Jurkat, Clone E6-1 (cell line): ENCODE measurements around the gene SEMA5A.

Source experiments
- DNase-seq: peaks from one replicate; pipeline ENCODE4 v3.0.0-alpha.2; 2011; ENCODE audit warnings: low read depth, low spot score
- H3K4me3 ChIP-seq: 2 replicates; pipeline ENCODE4 v1.5.1; 2011; ENCODE audit warnings: mild to moderate bottlenecking, low read length, control low read depth, moderate library complexity

SEMA5A gene

GRCh38 chr5:9268226-9268625 is 277.6 kb downstream of the SEMA5A start:
- no peak overlapping the region for H3K4me3 ChIP-seq
- DNase-seq: no peak

- no peak overlapping the region for H3K4me3 ChIP-seq
- no peak for DNase-seq
Measured at GRCh38 chr5:9265441-9266287, 280.2 kb downstream of the SEMA5A start.

- no peak overlapping the region for H3K4me3 ChIP-seq
- no peak for DNase-seq
Measured at GRCh38 chr5:9264301-9264700, 281.6 kb downstream of the SEMA5A start.

DNA sequence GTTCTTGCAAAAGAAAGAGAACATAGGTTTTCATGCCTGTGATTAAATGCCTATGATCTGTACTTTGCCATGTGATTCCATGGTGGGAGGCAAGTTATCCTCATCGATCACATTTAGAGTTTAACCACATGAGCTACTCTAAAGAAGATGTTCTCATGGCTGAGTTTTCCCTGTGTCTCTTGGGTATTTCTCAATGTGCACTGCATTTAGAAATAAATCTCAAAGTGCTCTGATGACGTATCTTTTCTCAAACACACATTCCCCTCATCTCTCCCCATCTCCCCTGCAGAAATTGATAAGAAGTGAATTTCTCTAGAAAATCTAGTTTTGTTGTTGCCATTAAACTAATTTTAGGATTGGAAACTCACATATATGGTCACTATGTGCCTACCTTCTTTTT is 282.2 kb downstream of the SEMA5A start:
- no peak overlapping the region for H3K4me3 ChIP-seq
- DNase-seq: no peak

- DNase-seq: no peak
- no peak overlapping the region for H3K4me3 ChIP-seq
Measured at GRCh38 chr5:9251379-9251980, 294.4 kb downstream of the SEMA5A start.

- no peak overlapping the region for H3K4me3 ChIP-seq
Measured at GRCh38 chr5:9249231-9249630, 296.6 kb downstream of the SEMA5A start.

GRCh38 chr5:9245071-9245470 is 300.8 kb downstream of the SEMA5A start:
- DNase-seq: no peak
- H3K4me3 ChIP-seq: no peak overlapping the region

More at GRCh38 chr5:9249231-9249630, 296.6 kb downstream of the SEMA5A start:
- no peak for DNase-seq

GRCh38 chr5:9244417-9244816 is 301.5 kb downstream of the SEMA5A start:
- no peak overlapping the region for H3K4me3 ChIP-seq

GRCh38 chr5:9241479-9242305 is 304.2 kb downstream of the SEMA5A start:
- DNase-seq: no peak

More at GRCh38 chr5:9244417-9244816, 301.5 kb downstream of the SEMA5A start:
- no peak for DNase-seq

DNA sequence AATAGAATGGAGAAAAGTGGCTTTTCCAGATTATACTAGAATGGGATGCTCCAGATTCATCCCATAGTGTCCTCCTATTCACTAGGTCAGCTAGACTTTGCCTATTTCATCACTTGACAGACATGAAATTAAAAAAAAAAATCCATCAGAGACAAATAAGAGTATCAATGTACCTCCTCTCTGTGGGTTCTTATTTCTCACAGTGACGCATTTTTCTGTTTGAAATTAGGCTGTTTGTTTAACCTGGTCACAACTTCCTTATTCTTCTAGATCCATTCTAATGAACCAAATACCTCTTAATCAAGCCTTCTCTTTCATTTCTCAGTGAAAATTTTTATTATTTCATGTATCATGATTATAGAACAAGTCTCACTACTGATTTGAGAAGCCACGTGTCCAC is 305.4 kb downstream of the SEMA5A start:
- H3K4me3 ChIP-seq: no peak overlapping the region
- DNase-seq: no peak

More at GRCh38 chr5:9241479-9242305, 304.2 kb downstream of the SEMA5A start:
- no peak overlapping the region for H3K4me3 ChIP-seq

DNA sequence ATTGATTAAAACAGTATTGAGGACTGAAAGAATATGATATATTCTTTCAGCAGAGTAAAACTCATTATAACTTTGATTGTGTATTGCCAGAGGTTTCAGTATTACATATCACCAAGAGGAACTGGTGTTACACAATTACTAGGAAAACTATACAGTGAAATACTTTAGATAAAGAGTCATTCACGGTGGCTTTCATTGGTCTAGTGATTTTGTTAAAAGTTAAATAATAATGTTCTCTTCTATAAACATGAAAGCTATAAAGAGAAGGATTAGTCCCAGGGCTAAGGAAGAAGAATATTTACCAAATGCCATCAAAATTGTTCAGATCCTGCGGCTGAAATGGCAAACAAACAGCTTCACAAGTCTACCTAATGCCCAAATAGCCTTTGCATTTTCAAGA is 306.2 kb downstream of the SEMA5A start:
- DNase-seq: no peak
- H3K4me3 ChIP-seq: no peak overlapping the region

DNA sequence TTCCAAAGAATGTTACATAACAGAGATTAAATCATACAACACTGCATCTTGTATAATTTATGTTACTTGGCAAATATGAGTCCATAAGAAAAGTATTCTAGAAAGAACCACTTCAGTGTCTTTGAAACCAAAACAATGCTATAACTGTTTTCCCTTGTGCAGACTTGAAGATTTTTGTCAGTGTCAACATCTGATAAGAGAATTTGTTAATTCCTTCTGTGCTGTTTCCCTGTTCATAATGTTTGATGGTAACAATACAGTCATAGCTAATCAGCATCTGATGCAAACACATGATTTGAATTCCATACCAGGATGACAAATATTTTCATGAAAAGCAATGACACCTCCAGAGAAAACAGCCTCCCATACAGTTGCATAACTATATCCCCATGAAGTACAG is 306.8 kb downstream of the SEMA5A start:
- no peak overlapping the region for H3K4me3 ChIP-seq
- DNase-seq: no peak

DNA sequence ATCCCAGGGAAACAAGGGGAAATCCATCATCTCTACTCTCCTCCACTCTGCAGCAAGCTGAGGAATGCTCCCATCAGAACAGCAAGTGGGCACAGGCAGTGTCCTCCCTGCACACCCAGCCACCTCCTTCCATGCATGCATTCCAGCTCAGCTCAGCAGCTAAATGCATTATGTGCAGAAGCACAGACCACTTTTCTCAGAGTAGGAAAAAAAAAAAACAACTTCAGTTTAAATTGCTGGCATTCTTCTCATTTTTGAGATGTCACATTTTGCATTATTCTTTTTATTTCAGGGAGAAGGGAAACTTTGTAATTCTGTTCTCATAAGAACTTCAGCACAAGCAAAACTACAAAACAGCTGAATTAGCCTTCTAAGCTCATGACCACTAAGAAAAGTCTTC is 312.2 kb downstream of the SEMA5A start:
- DNase-seq: no peak
- no peak overlapping the region for H3K4me3 ChIP-seq

- DNase-seq: no peak
- no peak overlapping the region for H3K4me3 ChIP-seq
Measured at GRCh38 chr5:9233035-9233434, 312.8 kb downstream of the SEMA5A start.

DNA sequence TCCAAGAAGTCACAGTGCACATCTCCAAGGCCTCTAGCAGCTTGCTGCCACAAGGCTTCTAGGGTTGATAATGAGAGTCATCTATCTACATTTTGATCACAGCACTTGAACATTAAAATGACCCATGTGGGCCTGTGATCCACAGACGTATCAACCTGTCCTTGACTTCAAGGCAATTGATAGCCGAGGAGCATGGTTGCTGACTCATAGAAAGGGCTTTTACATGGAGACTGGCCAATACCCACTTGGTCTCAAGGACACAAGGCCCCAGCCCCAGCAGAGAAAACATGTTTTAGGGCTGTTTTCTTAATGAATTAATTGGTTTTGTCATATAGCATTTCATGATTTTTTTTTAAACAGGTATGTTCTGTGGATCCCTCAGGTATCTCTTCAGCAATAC is 314.0 kb downstream of the SEMA5A start:
- no peak overlapping the region for H3K4me3 ChIP-seq
- no peak for DNase-seq

GRCh38 chr5:9230355-9230754 is 315.5 kb downstream of the SEMA5A start:
- no peak overlapping the region for H3K4me3 ChIP-seq
- DNase-seq: no peak

- no peak for DNase-seq
- no peak overlapping the region for H3K4me3 ChIP-seq
Measured at GRCh38 chr5:9226016-9226536, 319.8 kb downstream of the SEMA5A start.

DNA sequence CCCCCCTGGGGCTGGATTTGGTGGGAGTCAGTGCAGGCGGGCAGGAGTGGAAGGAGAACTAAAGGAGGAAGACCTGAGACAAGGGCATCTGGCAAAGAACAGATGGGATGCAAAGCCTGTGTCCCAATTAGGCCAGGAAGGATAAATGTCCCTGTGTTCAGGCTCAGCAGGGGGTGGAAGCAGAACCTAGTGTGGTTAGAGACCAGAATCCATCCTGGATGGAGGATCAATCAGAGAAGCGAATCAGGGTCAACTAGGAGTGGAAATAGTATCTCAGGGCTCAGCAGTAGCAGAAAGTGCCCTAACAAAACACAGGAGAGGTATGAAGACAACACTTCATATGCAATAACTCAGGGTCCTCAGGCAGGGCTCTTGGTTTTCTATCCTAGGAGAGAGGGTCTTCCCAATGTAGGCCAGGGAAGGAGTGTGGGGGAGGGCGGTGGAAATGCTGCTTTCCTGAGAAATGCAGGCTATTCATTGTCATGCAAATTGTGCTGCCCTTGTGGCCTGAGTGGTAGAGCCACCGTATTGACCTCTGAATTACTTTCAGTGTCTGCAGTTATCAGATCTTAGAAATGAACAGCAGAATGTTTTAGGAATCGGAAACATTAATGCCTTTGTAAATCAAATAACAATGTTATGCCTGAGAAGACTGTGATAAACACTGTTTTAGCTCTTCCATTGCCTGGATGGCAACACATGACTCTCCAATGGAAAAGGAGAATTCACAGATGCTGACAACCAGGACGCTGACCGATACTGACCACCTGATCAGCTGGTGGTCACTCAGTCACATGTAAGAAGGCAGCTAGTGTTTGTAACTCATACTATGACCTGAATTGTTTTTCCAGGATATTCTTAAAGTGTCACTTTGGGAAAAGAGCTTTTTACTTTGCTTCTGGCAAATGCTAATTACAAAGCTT is 323.6 kb downstream of the SEMA5A start:
- H3K4me3 ChIP-seq: no peak overlapping the region
- DNase-seq: no peak

- DNase-seq: no peak
- no peak overlapping the region for H3K4me3 ChIP-seq
Measured at GRCh38 chr5:9218358-9218757, 327.5 kb downstream of the SEMA5A start.
